ENCODE measurements around the gene IGSF9B. TPM values are rescaled to one million over a fixed set of nuclear protein-coding genes. Genes with fewer than 3 reads are reported as not detected.
"Not testable (repeated sequence)": the region's sequence is repeated elsewhere in the genome, so short reads cannot be mapped to it uniquely, and the experiment has no call there.

Gene IGSF9B, protein sequence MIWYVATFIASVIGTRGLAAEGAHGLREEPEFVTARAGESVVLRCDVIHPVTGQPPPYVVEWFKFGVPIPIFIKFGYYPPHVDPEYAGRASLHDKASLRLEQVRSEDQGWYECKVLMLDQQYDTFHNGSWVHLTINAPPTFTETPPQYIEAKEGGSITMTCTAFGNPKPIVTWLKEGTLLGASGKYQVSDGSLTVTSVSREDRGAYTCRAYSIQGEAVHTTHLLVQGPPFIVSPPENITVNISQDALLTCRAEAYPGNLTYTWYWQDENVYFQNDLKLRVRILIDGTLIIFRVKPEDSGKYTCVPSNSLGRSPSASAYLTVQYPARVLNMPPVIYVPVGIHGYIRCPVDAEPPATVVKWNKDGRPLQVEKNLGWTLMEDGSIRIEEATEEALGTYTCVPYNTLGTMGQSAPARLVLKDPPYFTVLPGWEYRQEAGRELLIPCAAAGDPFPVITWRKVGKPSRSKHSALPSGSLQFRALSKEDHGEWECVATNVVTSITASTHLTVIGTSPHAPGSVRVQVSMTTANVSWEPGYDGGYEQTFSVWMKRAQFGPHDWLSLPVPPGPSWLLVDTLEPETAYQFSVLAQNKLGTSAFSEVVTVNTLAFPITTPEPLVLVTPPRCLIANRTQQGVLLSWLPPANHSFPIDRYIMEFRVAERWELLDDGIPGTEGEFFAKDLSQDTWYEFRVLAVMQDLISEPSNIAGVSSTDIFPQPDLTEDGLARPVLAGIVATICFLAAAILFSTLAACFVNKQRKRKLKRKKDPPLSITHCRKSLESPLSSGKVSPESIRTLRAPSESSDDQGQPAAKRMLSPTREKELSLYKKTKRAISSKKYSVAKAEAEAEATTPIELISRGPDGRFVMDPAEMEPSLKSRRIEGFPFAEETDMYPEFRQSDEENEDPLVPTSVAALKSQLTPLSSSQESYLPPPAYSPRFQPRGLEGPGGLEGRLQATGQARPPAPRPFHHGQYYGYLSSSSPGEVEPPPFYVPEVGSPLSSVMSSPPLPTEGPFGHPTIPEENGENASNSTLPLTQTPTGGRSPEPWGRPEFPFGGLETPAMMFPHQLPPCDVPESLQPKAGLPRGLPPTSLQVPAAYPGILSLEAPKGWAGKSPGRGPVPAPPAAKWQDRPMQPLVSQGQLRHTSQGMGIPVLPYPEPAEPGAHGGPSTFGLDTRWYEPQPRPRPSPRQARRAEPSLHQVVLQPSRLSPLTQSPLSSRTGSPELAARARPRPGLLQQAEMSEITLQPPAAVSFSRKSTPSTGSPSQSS (N-terminal part only)
- total RNA-seq: 11.1 TPM

DNA sequence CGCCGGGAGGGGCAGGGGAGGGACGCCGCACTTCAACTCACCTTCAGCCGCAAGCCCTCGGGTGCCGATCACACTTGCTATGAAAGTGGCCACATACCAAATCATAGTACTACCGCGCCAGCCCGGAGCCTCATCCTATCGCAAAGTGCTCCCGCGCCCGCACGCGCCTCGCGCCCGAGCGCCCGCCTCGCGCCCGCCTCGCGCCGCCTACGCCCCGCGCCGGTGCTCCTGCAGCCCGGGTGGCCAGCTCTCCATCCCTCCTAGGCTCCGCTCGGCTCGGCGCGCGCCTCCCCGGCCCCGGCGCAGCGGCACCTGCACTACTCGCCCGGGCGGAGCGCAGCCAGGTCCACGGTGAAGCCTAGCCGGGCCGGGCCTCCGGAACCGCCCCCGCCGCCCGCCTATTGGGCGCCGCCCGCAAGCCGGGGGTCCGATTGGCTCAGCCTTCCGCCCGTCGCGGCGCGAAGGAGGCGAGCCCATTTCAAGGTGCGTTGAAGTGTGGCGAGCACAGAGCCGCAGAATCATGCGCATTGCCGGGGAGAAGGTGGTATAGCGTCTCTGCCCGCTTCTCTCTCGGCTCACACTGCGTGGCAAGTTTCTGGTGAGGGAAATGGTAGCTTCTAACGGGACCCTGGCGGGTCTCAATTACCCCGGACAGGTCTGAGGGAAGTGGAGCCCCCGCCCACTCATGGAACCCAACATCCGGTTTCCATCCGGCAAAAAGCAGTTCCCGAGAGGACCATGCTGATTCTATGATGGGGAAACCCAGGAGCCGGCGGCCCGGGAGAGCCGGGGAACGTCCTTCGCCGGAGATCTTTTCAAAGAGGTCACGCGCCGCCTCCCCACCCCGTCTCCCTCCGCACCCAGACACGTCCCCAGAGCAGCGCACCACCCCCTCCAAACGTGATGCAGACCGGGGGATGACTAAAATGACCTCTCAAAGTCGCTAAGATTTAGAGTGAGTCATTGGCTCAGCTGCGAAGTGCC is at the start of gene IGSF9B:
IGSF9B (minus strand) TSS at position 319 of the 984 bp plus-strand sequence; CDS start at position 105, 214 bp downstream.
- DNase-seq: peak; percentile 90

DNA sequence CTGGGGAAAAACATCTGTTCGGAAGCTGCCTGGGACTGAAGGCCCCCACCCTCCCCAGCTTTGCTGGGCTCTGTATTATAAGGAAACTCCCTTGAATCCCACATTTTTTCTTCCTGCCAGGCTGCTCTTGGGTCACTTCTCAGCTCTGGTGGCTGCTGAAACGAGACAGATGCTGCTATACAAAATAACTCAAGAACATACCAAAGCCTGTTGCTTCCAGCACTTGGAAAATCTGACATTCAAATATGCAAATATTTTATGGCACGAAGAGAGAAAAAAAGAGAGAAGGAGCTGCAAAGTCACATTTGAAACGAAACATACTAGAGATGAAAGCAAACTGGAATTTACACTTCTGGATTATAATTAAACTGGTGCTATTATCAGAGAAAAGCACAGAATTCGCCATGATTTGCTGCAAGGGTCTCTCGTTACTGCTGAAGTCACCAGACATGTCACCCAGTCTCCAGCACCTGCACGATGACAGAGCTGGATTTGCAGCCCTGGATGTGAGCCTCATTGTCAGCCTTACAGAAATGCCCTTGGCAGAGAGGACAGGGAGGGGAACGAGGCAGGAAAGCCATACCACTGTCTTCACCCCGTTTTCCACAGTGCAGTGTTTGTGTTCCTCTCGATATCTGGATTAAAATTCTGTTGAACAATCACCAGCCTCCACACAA is 47.9 kb upstream of the IGSF9B start:
- peak; percentile 80 for DNase-seq

DNA sequence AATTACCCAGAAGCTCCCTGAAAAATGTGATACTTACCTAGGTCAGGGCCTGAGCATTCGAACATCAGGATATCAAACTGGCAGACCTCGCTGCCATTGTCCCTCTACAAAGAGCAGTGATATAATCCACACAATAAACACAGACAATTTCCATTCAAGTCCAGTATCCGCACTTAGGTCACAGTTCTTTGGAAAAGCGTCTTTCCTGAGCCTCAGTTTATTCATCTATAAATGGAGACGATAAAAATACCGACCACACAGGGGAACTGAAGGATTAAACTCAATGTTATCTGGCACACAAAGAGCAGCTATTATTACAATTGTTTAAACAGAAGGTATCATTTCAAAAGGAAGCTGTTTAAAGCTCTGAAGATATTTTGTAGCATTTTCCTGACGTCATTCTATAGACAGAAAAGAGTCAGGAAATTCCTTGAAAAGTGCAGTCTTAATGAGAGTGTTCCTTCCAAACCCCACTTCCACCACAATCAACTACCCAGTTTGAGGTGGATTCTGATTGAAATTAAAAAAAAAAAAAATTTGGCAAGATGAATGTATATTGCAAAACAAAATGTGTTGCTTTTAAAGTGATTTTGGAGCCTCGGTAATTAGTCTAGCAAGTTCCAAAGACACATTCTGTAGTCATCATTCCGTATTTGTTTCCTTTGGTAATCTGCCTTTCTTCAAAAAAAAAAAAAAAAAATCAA is 47.2 kb upstream of the IGSF9B start:
- DNase-seq: no peak

DNA sequence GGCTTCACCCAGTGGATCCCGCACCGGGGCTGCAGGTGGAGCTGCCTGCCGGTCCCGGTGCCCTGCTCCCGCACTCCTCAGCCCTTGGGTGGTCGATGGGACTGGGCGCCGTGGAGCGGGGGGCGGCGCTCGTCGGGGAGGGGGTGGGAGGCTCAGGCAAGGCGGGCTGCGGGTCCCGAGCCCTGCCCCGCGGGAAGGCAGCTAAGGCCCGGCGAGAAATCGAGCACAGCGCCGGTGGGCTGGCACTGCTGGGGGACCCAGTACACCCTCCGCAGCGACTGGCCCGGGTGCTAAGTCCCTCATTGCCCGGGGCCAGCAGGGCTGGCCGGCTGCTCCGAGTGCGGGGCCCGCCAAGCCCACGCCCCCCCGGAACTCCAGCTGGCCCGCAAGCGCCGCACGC is 46.1 kb upstream of the IGSF9B start:
- DNase-seq: not testable (repeated sequence)

DNA sequence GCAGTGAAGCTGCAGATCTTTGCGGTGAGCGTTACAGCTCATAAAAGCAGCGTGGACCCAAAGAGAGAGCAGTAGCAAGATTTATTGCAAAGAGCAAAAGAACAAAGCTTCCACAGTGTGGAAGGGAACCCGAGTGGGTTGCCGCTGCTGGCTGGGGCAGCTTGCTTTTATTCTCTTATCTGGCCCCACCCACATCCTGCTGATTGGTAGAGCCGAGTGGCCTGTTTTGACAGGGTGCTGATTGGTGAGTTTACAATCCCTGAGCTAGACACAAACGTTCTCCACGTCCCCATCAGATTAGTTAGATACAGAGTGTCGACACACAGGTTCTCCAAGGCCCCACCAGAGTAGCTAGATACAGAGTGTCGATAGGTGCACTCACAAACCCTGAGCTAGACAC is 45.6 kb upstream of the IGSF9B start:
- DNase-seq: not testable (repeated sequence)

DNA sequence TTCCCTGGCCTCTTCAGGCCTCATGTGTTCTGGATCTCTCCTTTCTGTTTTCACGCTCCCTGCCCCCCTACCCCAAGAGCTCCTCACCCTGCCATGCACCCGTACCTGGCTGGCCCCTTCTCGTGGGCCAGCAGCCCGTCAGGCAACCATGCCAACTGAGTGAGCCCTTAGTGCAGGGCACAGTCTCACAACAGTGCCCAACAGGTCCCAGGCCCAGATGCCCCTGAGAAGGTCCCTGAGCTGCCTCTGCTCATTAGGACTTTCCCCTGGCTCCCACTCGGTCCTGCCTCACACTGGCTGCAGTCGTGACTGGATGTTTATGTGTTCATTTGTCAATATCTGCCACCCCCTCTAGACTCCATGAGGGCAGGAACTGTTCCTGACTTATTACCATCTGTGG is 44.8 kb upstream of the IGSF9B start:
- no peak for DNase-seq

DNA sequence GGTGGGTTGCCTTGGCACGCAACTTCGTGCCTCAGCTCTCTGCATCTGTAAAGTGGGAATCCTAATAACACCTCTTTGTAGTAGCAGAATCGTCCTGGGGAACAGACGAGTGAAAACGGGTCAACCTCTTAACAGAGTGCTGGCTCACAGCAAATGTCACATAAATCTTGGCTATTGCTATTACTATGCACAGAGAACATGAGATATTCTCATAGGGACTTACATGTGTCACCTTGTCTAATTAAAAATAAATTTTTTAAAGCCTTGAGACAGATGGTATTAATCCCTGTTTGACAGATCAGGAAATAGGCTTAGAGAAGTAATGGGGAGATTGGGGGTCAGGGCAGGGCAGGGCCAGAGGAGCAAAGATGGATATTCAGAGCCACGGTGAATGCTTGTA is 44.3 kb upstream of the IGSF9B start:
- peak; percentile 17 for DNase-seq

DNA sequence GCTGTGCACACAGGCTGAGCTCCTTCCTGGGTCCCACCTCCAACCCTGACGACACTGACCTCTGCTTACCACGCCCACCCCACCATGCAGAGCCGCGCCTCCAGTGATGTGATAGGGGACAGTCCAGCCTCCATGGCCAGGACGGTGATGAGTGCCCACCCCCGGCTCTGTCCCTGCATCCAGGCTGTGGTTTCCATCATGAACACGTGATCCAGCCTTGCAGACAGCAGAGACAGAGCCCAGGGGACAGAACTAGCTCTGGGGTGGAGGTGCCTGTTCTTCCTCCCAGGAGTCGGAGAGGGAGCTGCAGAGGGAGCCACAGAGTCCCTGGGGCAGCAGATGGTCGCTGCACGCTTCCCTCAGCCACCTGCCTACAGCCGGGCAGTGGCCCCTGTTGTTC is 42.6 kb upstream of the IGSF9B start:
- DNase-seq: no peak

DNA sequence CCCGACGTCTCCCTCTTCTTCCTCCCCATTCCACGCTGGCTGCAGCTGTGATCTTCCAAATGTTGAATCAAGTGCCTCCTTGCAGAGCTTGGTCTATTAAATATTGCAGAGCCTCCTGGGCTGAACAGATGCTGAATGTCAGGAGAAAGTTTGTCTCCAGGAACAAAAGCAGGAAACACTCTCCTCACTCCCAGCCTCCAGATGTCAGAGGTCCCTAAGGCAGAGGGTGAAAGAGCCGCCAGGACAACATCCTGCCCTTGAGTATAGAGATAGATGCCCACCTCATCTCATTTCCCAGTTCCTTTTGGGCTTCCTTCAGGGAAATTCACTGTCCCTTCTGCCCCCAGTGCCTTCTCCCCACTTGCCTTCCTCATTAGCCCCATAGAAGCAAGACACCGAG is 40.8 kb upstream of the IGSF9B start:
- DNase-seq: no peak

DNA sequence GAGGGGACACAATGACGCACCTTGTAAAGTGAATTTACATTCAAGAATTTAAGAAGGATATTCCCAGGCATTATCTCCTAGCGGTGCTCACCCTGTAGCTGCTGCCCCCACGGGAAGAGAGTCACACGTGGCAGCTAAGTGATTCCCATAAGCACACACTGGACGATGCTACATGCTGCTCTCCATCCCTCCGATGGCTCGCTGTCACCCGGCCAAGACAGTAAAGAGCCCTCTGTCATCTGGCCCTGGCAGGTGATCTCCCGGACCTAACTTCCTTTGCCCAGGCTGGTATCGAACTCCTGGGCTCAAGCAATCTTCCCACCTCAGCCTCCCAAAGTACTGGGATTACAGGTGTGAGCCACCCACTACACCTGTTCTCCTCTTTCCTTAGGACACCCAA is 39.9 kb upstream of the IGSF9B start:
- no peak for DNase-seq

DNA sequence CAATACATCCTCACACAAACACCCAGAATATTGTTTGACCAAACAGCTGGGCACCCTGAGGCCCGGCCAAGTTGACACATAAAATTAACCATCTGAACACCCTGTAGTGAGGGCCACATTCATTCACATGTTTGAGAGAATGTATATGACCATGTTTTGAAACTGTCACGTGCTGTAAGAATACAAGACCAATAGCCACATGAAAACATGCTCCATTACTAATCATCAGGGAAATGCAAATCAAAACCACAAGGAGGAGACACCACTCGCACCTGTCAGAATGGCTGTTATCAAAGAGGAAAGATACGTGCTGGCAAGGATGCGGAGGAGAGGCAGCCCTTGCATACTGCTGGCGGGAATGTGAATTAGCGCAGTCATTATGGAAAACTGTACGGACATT is 38.3 kb upstream of the IGSF9B start:
- no peak for DNase-seq

DNA sequence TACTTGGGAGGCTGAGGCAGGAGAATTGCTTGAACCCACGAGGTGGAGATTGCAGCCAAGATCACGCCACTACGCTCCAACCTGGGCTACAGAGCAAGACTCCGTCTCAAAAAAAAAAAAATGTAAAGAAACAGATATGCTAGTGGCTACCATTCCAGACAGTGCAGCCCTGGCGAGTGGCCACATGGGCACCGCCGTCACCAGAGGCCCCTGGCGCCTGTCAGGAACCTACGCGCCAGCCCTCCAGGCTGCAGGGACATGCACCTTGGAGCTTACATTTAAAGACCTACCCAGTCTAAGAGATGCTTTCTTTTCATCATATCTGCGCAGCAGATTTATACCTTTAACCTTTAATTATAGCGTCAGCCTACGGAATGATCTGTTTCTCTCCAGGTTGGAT is 37.2 kb upstream of the IGSF9B start:
- no peak for DNase-seq

DNA sequence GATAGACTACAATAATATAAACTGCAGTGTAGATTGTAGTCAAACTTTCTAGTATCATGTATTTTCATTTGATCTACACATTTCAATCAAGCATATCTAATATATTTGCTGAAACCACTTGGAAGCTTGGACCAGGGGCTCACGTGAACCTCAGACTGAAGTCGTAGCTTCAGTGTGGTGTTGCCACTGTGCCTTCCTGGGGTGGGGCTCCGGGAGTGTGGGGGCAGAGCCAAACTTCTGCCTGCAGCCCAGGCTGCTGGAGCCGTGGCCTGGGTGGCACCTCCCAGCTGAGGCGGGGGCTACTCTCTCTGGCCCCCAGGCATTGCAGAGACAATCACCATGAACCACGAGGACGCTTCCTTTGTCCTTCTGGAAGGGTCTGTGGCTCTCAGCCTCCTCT is 36.3 kb upstream of the IGSF9B start:
- no peak for DNase-seq

DNA sequence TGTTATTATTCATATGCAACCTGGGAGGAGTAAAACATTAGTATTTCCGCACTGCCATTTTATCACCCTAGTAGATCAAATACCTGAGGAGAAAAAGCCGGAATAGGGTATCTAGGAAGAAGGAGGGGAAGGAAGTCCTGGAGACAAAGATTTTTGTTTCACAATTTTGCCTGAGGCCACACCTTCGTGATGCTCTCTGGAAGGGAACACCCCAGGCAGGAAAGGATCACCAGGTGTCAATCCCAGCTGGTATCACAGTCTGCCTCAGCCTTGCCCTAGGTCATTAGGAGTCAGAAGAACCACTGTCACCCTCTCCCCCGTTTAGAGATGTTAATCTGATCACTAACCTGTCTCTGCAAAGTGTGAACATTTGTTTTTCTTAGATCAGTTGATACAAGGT is 35.4 kb upstream of the IGSF9B start:
- DNase-seq: no peak

DNA sequence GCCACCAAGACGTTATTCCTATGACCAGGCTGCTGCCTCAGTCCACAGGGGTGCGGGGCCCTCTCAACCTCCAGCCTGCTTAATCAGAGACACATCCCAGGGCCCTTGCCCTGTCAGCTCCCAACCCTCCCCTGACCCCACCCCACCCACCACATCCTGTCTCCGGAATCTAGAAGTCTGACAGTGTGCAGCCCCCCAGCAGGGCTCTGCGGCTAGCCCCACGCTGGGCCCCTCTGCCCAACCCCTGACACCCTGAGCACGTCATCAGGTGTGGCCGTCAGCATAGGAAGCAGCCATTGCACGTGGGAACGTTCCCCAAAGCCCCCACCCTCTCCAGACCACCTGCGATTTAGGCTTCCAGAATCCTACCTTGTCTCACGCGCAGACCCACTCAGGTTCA is 34.3 kb upstream of the IGSF9B start:
- DNase-seq: no peak

DNA sequence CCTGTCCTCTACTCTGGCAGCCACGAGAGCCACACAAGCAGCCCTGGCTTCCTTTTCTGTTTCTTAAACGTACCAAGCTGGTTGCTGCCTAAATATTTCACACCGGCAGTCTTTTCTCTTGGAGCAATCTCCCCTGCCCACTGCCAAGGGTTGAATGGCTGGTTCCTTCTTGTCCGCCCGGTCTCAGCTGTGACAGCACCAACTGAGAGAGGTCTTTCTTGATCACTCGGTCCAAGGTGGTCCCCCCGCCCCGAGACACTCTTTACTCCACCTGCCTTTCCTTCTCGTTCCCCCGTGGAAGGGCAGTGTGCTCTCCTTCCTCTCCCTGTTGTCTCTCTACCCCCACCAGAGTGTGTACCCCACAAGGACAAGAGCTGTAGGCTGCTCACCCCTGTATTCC is 33.7 kb upstream of the IGSF9B start:
- DNase-seq: no peak

DNA sequence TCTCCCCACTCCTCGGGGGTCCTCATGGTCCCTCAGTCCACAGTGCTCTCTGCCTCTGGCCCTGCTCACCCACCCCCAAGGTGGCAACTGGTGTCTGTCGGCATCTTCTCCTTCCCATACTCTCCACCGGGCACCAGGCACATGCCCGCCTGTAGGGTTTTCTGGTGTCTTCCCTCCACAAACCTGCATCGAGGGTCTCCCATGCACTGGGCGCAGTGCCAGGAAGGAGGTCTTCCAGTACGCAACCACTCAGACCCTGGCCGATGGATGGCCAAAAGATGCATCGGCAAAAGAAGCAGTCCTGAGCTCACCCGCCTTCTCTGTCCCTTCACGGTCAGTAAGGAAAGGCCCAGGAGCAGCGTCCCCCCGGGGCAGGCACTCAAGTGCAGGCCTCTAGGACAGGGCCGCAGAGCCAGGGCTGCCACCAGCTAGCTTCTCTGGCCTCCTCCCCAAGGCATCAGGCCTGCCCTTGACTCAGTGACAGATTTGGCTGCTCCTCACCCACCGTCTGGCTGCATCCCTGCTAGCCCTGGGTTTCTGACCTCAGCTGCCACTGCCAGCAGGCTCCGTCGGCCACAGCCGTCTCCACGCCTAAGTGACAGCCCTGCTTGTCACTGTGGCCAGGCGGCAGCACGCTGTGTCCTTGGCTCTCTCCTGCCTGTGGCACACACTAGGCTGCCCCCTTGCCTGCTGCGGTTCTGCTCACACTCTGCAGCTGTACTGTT is 32.1 kb upstream of the IGSF9B start:
- DNase-seq: no peak

DNA sequence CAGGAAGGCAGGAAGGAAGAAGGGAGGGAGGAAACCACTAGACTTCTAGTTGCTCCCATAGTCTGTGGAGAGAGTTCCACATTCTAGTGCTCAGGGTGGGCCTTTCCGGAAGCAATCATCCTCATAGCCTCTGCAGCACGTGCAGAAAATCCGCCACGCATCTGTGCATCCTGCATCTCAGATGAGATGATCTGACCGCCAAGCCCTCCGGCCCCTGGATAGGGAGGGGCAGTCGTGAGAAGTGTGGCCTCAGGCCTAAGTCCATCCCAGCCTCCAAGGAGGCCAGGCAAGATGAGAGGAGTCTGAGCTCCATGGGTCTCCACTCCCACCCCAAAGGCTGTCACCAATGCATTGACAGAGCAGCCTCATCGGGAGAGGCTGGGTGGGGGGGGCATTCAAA is 30.4 kb upstream of the IGSF9B start:
- no peak for DNase-seq

All from tongue (tissue), 2 donors.